Panc1 (cell line): ENCODE results near the gene ACTR5. TPM values are rescaled to one million over a fixed set of nuclear protein-coding genes. Genes with fewer than 3 reads are reported as not detected.
A peak's percentile ranks its signal among the peaks of the same experiment; 100 is the strongest.

Experiments used
- ATAC-seq: fragments of 200-7000 bp; cut with Tn5 transposase; 2 replicates; pipeline ENCODE4 v1.9.1; 2020; ENCODE audit warnings: mild to moderate bottlenecking, moderate library complexity
- BruUV-seq: library from RNA; stranded (reverse); fragments of 400-500 nt; replicated peaks from 2 replicates; lab custom pipeline; 2021; lab: Mats Ljungman, UMichigan
- CTCF ChIA-PET: fragments of 300-600 bp; sonication (Branson Sonifier 250); formaldehyde crosslinking; loops from one replicate; lab custom pipeline; 2022; ENCODE audit warnings: antibody characterized with exemption; lab: Charles Lee
- POLR2A ChIA-PET: fragments of 300-600 bp; sonication (Branson Sonifier 250); formaldehyde crosslinking; loops from one replicate; lab custom pipeline; 2022; ENCODE audit warnings: antibody characterized with exemption; lab: Charles Lee
- DNase-seq: peaks from one replicate; pipeline ENCODE4 v3.0.0-alpha.2; 2010; ENCODE audit warnings: low read depth, low spot score
- H3K27ac ChIP-seq: 2 replicates; pipeline ENCODE4 v1.5.1; 2011; ENCODE audit warnings: mild to moderate bottlenecking, low read length, inconsistent platforms
- H3K27me3 ChIP-seq: fragments of 200-500 bp; sonication (Bioruptor generic); 2 replicates; pipeline ENCODE4 v1.6.0; 2014; ENCODE audit warnings: low read length, inconsistent platforms; ENCODE audit not compliant: control insufficient read depth, insufficient read depth
- H3K36me3 ChIP-seq: fragments of 200-500 bp; sonication (Bioruptor generic); 2 replicates; pipeline ENCODE4 v1.5.1; 2014; ENCODE audit warnings: inconsistent platforms, mild to moderate bottlenecking, low read length, moderate library complexity; ENCODE audit not compliant: control insufficient read depth, insufficient read depth
- H3K4me1 ChIP-seq: 2 replicates; pipeline ENCODE4 v1.5.1; 2011; ENCODE audit warnings: inconsistent platforms, mild to moderate bottlenecking, low read length, moderate library complexity; ENCODE audit not compliant: control insufficient read depth, insufficient read depth
- H3K4me3 ChIP-seq, 2 experiments: 2 replicates each; pipeline ENCODE4 v1.5.1; 2011 to 2012; ENCODE audit warnings: low read depth in 2 of 2, low read length in 2 of 2, mild to moderate bottlenecking in 2 of 2, inconsistent platforms in 1 of 2, moderate library complexity in 1 of 2
- H3K9me3 ChIP-seq: fragments of 200-500 bp; sonication (Bioruptor generic); 2 replicates; pipeline ENCODE4 v1.5.1; 2014; ENCODE audit warnings: low read depth, mild to moderate bottlenecking, inconsistent platforms, low read length, moderate library complexity; ENCODE audit not compliant: control insufficient read depth, insufficient read depth
- POLR2AphosphoS5 ChIP-seq: IDR thresholded peaks from 2 replicates; pipeline ENCODE4 v1.6.1; 2012; ENCODE audit warnings: mild to moderate bottlenecking, low read depth, low read length, moderate library complexity
- SIN3A ChIP-seq: IDR thresholded peaks from 2 replicates; pipeline ENCODE4 v1.6.1; 2012; ENCODE audit warnings: low read depth, mild to moderate bottlenecking, low read length, moderate library complexity, borderline replicate concordance; ENCODE audit not compliant: insufficient read depth
- TCF7L2 ChIP-seq: IDR thresholded peaks from 2 replicates; pipeline ENCODE4 v1.6.1; 2011; ENCODE audit warnings: mild to moderate bottlenecking, low read depth, low read length, inconsistent platforms
- in situ Hi-C: cut with HindIII; loops from 2 replicates; pipeline ENCODE4 v1.10.0; 2016; ENCODE audit warnings: low sequenced_read_pairs, low pct_unique_long_range_greater_than_20kb
- intact Hi-C: fragments of 100-400 bp; cut with micrococcal nuclease; formaldehyde crosslinking; loops from one replicate; pipeline ENCODE4 v1.10.0; 2022; ENCODE audit not compliant: unreplicated experiment
- total RNA-seq: library from RNA; stranded (reverse); gene quantifications from one replicate; pipeline ENCODE4 v1.2.1, GENCODE V29; 2021; ENCODE audit not compliant: unreplicated experiment
- TF ChIP-seq, protein P1 (sequence below), 2 experiments: IDR thresholded peaks; 2 replicates each; pipeline ENCODE4 v1.6.1; 2011 to 2012; ENCODE audit warnings: low read depth in 2 of 2, control low read depth in 1 of 2, low read length in 1 of 2, mild to moderate bottlenecking in 1 of 2, moderate library complexity in 1 of 2; ENCODE audit not compliant: insufficient read depth in 1 of 2
- TF ChIP-seq, protein P2 (sequence below): fragments of 450-650 bp; IDR thresholded peaks from 2 replicates; pipeline ENCODE4 v1.5.1; 2017; ENCODE audit warnings: mild to moderate bottlenecking

ACTR5 gene
- total RNA-seq, 1 experiment from 2014 or later = 12.1 TPM

DNA sequence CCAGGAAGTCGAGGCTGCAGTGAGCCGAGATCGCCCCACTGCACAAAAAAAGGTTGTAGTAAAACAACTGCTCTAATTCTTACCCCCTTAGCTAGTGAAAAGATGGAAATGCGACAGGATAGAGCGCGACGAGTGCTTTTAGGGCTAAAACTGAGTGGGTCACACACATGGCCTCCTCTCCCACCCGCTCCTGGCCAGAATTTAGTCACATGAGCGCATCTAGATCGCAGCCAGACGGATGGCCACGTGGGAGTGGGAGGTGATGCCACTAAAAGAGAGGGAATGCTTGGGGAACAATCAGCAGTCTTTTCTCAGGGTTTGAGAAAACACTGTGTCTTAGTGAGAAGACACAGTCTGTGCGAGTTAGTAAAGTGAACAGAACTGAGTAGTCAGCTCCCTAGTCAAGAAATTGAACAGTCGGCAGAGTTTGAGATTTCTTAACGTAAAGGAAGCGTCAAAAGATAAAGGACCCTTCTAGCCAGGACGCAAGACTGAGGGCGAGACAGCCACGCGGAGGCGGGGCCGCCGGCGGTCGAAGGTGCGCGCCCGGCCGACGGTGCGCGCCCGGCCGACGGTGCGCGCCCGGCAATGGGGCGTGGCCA is 664 bp upstream of the ACTR5 start:
- ATAC-seq = peak; percentile 14; the same call in 1 of the 2 replicates
- BruUV-seq = no TSS peak
- Histone ChIP-seq H3K36me3 (peaks cover 2% of the 10 kb centered on the region), H3K4me1 (peaks cover 14% of the 10 kb centered on the region), H3K27ac (peak overlapping the region; percentile 84), H3K9me3 (no peaks in the 10 kb centered on the region), H3K27me3 (no peaks in the 10 kb centered on the region; the same call in 1 of the 2 replicates), H3K4me3 (peak overlapping the region; percentile 52 to 90)
- intact Hi-C loops = no loop called here
- in situ Hi-C loops = no loop called here
- POLR2A ChIA-PET = interaction anchor here (0.6 kb wide), 1 partner anchor 23 kb away, joined by 7 read pairs; no protein-coding TSS in a partner anchor
- TF ChIP-seq TCF7L2 (no peak), SIN3A (no peak), POLR2AphosphoS5 (no peak)
- TF ChIP-seq, protein P1, sequence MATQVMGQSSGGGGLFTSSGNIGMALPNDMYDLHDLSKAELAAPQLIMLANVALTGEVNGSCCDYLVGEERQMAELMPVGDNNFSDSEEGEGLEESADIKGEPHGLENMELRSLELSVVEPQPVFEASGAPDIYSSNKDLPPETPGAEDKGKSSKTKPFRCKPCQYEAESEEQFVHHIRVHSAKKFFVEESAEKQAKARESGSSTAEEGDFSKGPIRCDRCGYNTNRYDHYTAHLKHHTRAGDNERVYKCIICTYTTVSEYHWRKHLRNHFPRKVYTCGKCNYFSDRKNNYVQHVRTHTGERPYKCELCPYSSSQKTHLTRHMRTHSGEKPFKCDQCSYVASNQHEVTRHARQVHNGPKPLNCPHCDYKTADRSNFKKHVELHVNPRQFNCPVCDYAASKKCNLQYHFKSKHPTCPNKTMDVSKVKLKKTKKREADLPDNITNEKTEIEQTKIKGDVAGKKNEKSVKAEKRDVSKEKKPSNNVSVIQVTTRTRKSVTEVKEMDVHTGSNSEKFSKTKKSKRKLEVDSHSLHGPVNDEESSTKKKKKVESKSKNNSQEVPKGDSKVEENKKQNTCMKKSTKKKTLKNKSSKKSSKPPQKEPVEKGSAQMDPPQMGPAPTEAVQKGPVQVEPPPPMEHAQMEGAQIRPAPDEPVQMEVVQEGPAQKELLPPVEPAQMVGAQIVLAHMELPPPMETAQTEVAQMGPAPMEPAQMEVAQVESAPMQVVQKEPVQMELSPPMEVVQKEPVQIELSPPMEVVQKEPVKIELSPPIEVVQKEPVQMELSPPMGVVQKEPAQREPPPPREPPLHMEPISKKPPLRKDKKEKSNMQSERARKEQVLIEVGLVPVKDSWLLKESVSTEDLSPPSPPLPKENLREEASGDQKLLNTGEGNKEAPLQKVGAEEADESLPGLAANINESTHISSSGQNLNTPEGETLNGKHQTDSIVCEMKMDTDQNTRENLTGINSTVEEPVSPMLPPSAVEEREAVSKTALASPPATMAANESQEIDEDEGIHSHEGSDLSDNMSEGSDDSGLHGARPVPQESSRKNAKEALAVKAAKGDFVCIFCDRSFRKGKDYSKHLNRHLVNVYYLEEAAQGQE (IDR thresholded peaks at IDR 0.05; ENCODE audit: insufficient read depth in 1 of 2, low read depth in 2 of 2, low read length in 1 of 2) = no peak
- TF ChIP-seq, protein P2, sequence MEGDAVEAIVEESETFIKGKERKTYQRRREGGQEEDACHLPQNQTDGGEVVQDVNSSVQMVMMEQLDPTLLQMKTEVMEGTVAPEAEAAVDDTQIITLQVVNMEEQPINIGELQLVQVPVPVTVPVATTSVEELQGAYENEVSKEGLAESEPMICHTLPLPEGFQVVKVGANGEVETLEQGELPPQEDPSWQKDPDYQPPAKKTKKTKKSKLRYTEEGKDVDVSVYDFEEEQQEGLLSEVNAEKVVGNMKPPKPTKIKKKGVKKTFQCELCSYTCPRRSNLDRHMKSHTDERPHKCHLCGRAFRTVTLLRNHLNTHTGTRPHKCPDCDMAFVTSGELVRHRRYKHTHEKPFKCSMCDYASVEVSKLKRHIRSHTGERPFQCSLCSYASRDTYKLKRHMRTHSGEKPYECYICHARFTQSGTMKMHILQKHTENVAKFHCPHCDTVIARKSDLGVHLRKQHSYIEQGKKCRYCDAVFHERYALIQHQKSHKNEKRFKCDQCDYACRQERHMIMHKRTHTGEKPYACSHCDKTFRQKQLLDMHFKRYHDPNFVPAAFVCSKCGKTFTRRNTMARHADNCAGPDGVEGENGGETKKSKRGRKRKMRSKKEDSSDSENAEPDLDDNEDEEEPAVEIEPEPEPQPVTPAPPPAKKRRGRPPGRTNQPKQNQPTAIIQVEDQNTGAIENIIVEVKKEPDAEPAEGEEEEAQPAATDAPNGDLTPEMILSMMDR = no peak
- CTCF ChIA-PET = interaction anchor here (0.6 to 1.0 kb wide), 2 partner anchors 89 to 114 kb away, joined by 3 read pairs; no protein-coding TSS in a partner anchor
- DNase-seq = no peak

DNA sequence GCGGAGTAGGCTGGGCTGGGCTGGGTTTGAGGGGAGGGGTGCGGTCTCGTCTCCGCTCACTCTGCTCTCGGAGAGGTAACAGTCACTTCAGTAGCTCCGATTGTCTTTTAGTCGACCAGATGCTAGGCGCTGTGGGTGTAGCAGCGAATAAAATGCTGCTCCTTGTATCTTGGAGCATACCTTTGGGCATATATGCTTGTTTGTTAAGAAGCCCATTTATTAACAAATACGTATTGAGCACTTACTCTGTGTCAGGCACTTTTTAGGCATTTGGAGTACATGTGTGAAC is 545 bp downstream of the ACTR5 start:
- H3K9me3 ChIP-seq = no peaks in the 10 kb centered on the region
- H3K4me3 ChIP-seq = peak overlapping the region; percentile 90 to 95
- peaks cover 14% of the 10 kb centered on the region for H3K4me1 ChIP-seq
- peaks cover 2% of the 10 kb centered on the region for H3K36me3 ChIP-seq
- H3K27me3 ChIP-seq = no peaks in the 10 kb centered on the region
- POLR2A ChIA-PET = interaction anchor here (0.6 kb wide), 1 partner anchor 32 kb away, joined by 3 read pairs; no protein-coding TSS in a partner anchor
- in situ Hi-C loops = no loop called here
- peak overlapping the region; percentile 82 for H3K27ac ChIP-seq
- CTCF ChIA-PET = interaction anchor here (1.1 kb wide), 1 partner anchor 23 kb away, joined by 5 read pairs; no protein-coding TSS in a partner anchor
- DNase-seq (no peak), ATAC-seq (peak; percentile 65)
- TF ChIP-seq POLR2AphosphoS5 (no peak), SIN3A (no peak), TCF7L2 (no peak)
- TF ChIP-seq, protein P2 = no peak
- TF ChIP-seq, protein P1 (IDR thresholded peaks at IDR 0.05; ENCODE audit: insufficient read depth in 1 of 2, low read depth in 2 of 2, low read length in 1 of 2) = no peak
- intact Hi-C loops = no loop called here
- no TSS peak for BruUV-seq
